Activated CD8-positive, alpha-beta memory T cell treated with anti-CD3 and anti-CD28 coated beads, Interleukin-2, amount 50 U/mL, for 24 hours (primary cell): ENCODE measurements around the gene GRIN2A.

Experiments used
- DNase-seq: peaks from one replicate; pipeline ENCODE4 v3.0.0-alpha.2; 2020; ENCODE audit errors: extremely low read depth

The GRIN2A gene

GRCh38 chr16:10181196-10182162 lies 749 bp downstream of the GRIN2A start:
- DNase-seq: no peak

GRCh38 chr16:10180771-10181163 lies 1.5 kb downstream of the GRIN2A start:
- no peak for DNase-seq

GRCh38 chr16:10180042-10180770 lies 2.0 kb downstream of the GRIN2A start:
- no peak for DNase-seq

GRCh38 chr16:10178526-10178925 lies 3.7 kb downstream of the GRIN2A start:
- no peak for DNase-seq

- DNase-seq: no peak
Measured at GRCh38 chr16:10178080-10178479, 4.1 kb downstream of the GRIN2A start.

- DNase-seq: no peak
Measured at GRCh38 chr16:10172848-10173655, 9.2 kb downstream of the GRIN2A start.

- no peak for DNase-seq
Measured at GRCh38 chr16:10171221-10171620, 11.0 kb downstream of the GRIN2A start.

GRCh38 chr16:10169904-10170410 lies 12.3 kb downstream of the GRIN2A start:
- no peak for DNase-seq

GRCh38 chr16:10169031-10169430 lies 13.2 kb downstream of the GRIN2A start:
- DNase-seq: no peak

GRCh38 chr16:10168258-10168657 lies 14.0 kb downstream of the GRIN2A start:
- no peak for DNase-seq

- DNase-seq: no peak
Measured at GRCh38 chr16:10165643-10166042, 16.6 kb downstream of the GRIN2A start.

- DNase-seq: no peak
Measured at GRCh38 chr16:10162981-10163380, 19.2 kb downstream of the GRIN2A start.

- no peak for DNase-seq
Measured at GRCh38 chr16:10156099-10156498, 26.1 kb downstream of the GRIN2A start.

GRCh38 chr16:10154389-10154788 lies 27.8 kb downstream of the GRIN2A start:
- DNase-seq: no peak

- no peak for DNase-seq
Measured at GRCh38 chr16:10153985-10154384, 28.2 kb downstream of the GRIN2A start.

- no peak for DNase-seq
Measured at GRCh38 chr16:10151718-10152117, 30.5 kb downstream of the GRIN2A start.

- DNase-seq: no peak
Measured at GRCh38 chr16:10150906-10151305, 31.3 kb downstream of the GRIN2A start.

- no peak for DNase-seq
Measured at GRCh38 chr16:10145542-10146035, 36.6 kb downstream of the GRIN2A start.

GRCh38 chr16:10141671-10142070 lies 40.6 kb downstream of the GRIN2A start:
- no peak for DNase-seq

- DNase-seq: no peak
Measured at GRCh38 chr16:10138881-10139280, 43.3 kb downstream of the GRIN2A start.

GRCh38 chr16:10137341-10137740 lies 44.9 kb downstream of the GRIN2A start:
- no peak for DNase-seq

- DNase-seq: no peak
Measured at GRCh38 chr16:10136916-10137315, 45.3 kb downstream of the GRIN2A start.
